Measurements from ENCODE around the gene HSD17B12.

DNA sequence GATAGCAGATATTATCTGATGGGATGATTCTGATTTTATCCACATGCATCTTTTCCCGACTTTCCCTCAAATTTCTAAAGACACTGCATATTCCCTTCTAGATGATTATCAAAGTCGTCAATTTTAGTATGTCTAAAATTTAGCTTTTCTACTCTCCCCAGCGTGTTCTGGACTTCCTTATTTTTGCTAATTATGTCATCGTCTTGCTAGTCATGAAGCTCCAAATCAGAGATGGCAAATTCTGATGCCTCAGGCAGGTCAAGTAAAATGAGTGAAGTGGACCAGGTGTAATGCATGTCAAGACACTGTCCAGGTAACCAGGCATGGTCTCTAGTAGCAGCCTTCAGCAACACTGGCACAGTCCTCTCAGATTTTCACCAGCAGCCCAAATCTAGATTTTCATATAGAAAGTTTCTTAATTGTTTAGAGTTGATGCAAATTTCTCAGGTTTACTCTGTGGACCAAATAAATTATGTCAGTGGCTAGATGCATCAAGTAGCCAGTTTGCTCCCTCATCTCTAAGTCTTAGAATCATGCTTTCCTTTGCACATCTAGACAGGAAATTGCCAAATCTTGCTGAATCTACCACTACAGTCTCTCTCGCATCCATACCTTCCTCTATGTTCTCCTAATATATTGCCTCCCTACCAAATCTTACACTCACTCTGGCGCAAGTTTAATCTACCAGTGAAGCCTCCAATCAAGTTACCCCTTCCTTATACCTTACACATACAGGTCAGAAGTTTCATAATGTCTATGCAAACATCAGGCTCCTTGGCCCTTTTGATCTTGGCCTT lies 10.6 kb downstream of the HSD17B12 start:
- TF ChIP-seq, protein P1, sequence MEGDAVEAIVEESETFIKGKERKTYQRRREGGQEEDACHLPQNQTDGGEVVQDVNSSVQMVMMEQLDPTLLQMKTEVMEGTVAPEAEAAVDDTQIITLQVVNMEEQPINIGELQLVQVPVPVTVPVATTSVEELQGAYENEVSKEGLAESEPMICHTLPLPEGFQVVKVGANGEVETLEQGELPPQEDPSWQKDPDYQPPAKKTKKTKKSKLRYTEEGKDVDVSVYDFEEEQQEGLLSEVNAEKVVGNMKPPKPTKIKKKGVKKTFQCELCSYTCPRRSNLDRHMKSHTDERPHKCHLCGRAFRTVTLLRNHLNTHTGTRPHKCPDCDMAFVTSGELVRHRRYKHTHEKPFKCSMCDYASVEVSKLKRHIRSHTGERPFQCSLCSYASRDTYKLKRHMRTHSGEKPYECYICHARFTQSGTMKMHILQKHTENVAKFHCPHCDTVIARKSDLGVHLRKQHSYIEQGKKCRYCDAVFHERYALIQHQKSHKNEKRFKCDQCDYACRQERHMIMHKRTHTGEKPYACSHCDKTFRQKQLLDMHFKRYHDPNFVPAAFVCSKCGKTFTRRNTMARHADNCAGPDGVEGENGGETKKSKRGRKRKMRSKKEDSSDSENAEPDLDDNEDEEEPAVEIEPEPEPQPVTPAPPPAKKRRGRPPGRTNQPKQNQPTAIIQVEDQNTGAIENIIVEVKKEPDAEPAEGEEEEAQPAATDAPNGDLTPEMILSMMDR (IDR thresholded peaks at IDR 0.05), result no peak
- TF ChIP-seq POLR2AphosphoS5 (IDR thresholded peaks at IDR 0.05) (no peak), EP300 (IDR thresholded peaks at IDR 0.05) (no peak), POLR2A (IDR thresholded peaks at IDR 0.05) (no peak)
